Heart left ventricle (tissue), 13 donors: ENCODE results near the gene KAT5.
"Not testable (repeated sequence)": the region's sequence is repeated elsewhere in the genome, so short reads cannot be mapped to it uniquely, and the experiment has no call there.

Experiments used
- POLR2A ChIP-seq, 2 donors: fragments of 450-650 bp; IDR thresholded peaks; one replicate each; pipeline ENCODE4 v1.6.1; 2017; ENCODE audit warnings: antibody characterized with exemption in 2 of 2, mild to moderate bottlenecking in 2 of 2, moderate library complexity in 2 of 2
- TF ChIP-seq, protein P1 (sequence below), 12 donors: fragments of 200-600 bp; sonication (generic) in 4 of 12; IDR thresholded peaks; one replicate each; pipeline versions ENCODE4 v1.5.0 to v1.8.0; 2018 to 2022; ENCODE audit warnings: antibody characterized with exemption in 12 of 12, mild to moderate bottlenecking in 5 of 12
- donor health status: ischemic (EF 13 %, LVEDD 7.1; RV severe dilation, severe dysfunction).
- donor health status: DM: no; HTN: yes; CAD: no.
- donor health status: DM: no; HTN: no; CAD: no.
- donor health status: ischemic (EF 25% LVEDD 6.9; RV normal size, moderate dysfunction).
- donor health status: ischemic (EF 25% LVEDD 5.7; RV mildly dilated, moderate dysfunction).
- donor health status: ischemic (EF 35%, LVEDD 5.7; RV mildly dilated, moderate dysfunction).
- donor health status: nonischemic (EF 11% LVEDD 7.7; RV severe dilation, severe dysfunction).
- donor health status: DM: yes; HTN: yes; CAD: no.
- donor health status: PGD.
- donor health status: ischemic (EF 29% LVEDD 5.4; RV normal size, mild dysfunction).
- donor health status: nonischemic (EF 23%, LVEDD 6.1; RV moderate dilation, normal function).

DNA sequence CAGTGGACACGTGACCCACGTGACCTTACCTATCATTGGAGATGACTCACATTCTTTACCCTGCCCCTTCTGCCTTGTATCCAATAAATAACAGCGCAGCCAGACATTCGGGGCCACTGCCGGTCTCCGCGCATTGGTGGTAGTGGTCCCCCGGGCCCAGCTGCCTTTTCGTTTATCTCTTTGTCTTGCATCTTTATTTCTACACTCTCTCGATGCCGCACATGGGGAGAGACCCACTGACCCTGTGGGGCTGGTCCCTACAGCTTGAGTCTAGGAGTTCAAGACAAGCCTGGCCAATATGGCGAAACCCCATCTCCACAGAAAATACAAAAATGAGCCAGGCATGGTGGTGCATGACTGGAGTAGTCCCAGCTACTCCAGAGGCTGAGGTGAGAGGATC lies 5.0 kb upstream of the KAT5 start:
- TF ChIP-seq, protein P1, sequence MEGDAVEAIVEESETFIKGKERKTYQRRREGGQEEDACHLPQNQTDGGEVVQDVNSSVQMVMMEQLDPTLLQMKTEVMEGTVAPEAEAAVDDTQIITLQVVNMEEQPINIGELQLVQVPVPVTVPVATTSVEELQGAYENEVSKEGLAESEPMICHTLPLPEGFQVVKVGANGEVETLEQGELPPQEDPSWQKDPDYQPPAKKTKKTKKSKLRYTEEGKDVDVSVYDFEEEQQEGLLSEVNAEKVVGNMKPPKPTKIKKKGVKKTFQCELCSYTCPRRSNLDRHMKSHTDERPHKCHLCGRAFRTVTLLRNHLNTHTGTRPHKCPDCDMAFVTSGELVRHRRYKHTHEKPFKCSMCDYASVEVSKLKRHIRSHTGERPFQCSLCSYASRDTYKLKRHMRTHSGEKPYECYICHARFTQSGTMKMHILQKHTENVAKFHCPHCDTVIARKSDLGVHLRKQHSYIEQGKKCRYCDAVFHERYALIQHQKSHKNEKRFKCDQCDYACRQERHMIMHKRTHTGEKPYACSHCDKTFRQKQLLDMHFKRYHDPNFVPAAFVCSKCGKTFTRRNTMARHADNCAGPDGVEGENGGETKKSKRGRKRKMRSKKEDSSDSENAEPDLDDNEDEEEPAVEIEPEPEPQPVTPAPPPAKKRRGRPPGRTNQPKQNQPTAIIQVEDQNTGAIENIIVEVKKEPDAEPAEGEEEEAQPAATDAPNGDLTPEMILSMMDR (IDR thresholded peaks at IDR 0.05), result not testable (repeated sequence)
- TF ChIP-seq POLR2A (IDR thresholded peaks at IDR 0.05), result not testable (repeated sequence)
